Stimulated activated CD8-positive, alpha-beta memory T cell treated with anti-CD3 and anti-CD28 coated beads, Interleukin-7, amount 100 ng/mL, for 1 hour (primary cell): ENCODE results near the gene MAIP1.

Experiments
- DNase-seq, 2 donors: peaks; one replicate each; pipeline ENCODE4 v3.0.0-alpha.2; 2020; ENCODE audit warnings: low read depth in 2 of 2

Gene MAIP1

GRCh38 chr2:199991691-199992090, 36.3 kb downstream of the MAIP1 start:
- DNase-seq: no peak

- no peak for DNase-seq
Measured at GRCh38 chr2:199992296-199992695, 36.9 kb downstream of the MAIP1 start.

DNA sequence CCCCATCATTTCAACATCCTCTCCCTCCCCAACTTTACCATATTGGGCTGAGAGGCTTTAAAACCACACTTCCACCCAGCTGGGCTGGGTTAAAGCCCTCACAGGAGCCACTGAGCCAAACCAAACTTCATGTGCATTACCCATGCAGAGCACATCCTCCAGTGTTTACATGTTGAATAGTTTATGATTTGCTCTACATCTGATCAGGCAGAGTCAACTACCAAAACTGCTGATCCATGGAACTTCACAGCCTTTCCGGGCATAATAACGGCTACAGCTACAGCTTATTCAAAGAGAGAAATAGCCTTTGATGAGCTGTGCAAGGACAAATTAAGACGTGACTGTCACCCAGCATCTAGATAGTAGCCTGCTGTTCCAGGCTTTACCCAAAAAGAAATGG, 39.0 kb downstream of the MAIP1 start:
- DNase-seq: no peak

GRCh38 chr2:199994896-199995295, 39.5 kb downstream of the MAIP1 start:
- no peak for DNase-seq

- DNase-seq: no peak
Measured at GRCh38 chr2:199997296-199997695, 41.9 kb downstream of the MAIP1 start.

DNA sequence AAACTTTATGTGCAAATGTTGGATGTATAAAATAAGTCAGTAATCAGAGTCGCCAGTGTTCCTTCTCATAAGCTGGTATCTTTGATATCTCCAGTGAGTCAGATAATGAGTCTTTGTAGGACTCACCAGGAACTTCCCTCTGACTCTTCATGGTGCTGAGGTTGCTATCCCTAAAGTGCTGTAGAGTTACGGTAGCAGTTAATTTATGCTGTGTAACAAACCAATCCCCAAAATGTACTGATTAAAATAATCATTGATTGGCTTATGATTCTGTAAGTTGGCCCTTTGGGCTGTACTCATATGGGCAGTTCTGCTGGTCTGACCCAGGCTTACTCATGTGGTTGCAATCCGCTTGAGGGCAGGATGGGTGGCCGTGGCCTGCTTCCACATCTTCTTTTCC, 43.8 kb downstream of the MAIP1 start:
- no peak for DNase-seq

GRCh38 chr2:200000444-200001163, 45.2 kb downstream of the MAIP1 start:
- DNase-seq: no peak

GRCh38 chr2:200003444-200003843, 48.1 kb downstream of the MAIP1 start:
- DNase-seq: no peak

DNA sequence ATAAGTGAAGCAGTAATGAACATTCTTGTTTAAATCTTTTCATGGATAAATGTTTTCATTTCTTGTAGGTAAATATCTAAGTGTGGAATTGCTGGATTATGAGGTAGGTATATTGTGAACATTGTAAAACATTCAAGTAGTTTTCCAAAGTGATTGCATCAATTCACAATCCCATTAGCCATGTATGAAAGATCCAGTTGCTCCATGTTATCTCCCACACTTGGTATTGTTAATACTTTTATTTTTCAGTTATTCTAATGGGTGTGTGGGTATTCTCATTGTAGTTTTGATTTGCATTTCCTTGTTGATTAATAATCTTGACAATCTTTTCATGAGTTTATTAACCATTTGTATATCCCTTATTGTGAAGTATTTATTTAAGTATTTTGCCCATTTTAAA, 50.3 kb downstream of the MAIP1 start:
- DNase-seq: no peak

DNA sequence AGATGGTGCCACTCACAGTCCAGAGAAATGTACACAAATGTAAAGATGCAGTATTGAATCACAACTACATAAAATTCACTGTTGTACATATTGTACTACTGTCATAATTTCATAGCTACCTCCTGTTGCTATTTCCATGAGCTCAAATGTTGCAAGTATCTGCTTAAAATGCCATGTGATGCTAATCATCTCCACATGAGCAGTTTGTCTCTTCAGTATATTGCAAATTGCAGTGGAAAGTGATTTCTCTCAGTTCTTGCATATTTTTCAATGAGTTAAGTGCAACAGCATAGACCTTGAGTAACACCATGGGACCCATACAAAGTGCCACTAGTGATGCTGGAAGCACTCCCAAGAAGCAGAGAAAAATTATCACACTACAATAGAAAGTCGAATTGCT, 51.9 kb downstream of the MAIP1 start:
- no peak for DNase-seq

DNA sequence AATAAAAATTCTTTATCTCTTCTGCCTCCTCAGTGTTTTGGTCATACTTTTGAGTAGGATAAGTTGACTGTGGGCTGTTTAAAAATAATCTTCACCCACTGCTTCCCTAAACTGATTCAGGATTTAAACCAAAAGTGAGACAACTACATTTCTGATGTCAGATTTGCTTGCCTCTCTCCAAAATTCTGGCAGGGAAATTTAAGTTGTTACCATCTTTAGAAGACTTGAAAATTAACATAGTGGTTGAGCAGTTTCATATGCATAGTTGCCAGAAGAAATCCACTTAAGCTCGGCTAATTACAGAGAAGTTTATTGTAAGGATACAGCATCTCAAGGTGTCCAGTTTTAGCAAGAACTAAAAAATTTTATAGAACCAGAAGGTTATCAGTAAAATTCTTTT, 57.0 kb downstream of the MAIP1 start:
- no peak for DNase-seq
